ENCODE results near the gene ZYX.

DNA sequence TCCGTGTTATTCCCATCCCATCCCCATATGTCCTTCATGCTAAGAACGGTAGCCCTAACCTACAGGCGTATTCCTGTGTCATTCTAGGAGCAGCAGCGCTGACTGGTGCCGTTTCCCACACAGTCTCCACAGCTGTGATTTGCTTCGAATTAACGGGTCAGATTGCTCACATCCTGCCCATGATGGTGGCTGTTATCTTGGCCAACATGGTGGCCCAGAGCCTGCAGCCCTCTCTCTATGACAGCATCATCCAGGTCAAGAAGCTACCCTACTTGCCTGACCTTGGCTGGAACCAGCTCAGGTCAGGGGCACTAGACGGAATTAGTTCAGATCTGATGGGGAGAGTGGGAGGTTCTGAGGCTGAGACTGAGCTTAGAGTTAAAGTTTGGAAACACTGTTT lies 39.3 kb upstream of the ZYX start:
- TF ChIP-seq EP300 (IDR thresholded peaks at IDR 0.05) (no peak), CTCF (IDR thresholded peaks at IDR 0.05) (no peak), POLR2A (IDR thresholded peaks at IDR 0.05) (no peak)
